SK-N-SH treated with all-trans-retinoic acid at 6 μM for 48 hours (cell line): ENCODE data around the gene UBB.

Experiments used
- ATAC-seq: fragments of 200-7000 bp; cut with Tn5 transposase; 3 replicates; pipeline ENCODE4 v1.9.1; 2020; ENCODE audit warnings: mild to moderate bottlenecking, moderate library complexity
- ARNTL ChIP-seq: fragments of 450-650 bp; formaldehyde crosslinking; IDR thresholded peaks from 2 replicates; pipeline ENCODE4 v1.5.0; 2020; ENCODE audit warnings: low read depth, mild to moderate bottlenecking, moderate library complexity, borderline replicate concordance
- ESRRG ChIP-seq: fragments of 250-450 bp; sonication (Bioruptor Pico); IDR thresholded peaks from 2 replicates; pipeline ENCODE4 v1.6.1; 2021; ENCODE audit warnings: mild to moderate bottlenecking
- GLIS3 ChIP-seq: fragments of 250-450 bp; sonication (Bioruptor Pico); IDR thresholded peaks from 2 replicates; pipeline ENCODE4 v1.5.0; 2020; ENCODE audit warnings: mild to moderate bottlenecking, moderate library complexity
- PPARA ChIP-seq: fragments of 250-450 bp; sonication (Bioruptor Pico); IDR thresholded peaks from 2 replicates; pipeline ENCODE4 v1.5.0; 2020; ENCODE audit warnings: mild to moderate bottlenecking, borderline replicate concordance
- SNAI2 ChIP-seq: fragments of 250-450 bp; sonication (Bioruptor Pico); IDR thresholded peaks from 2 replicates; pipeline ENCODE4 v1.5.0; 2020; ENCODE audit warnings: mild to moderate bottlenecking, moderate library complexity
- TCF4 ChIP-seq: fragments of 250-450 bp; sonication (Bioruptor Pico); IDR thresholded peaks from 2 replicates; pipeline ENCODE4 v1.8.0; 2021; ENCODE audit warnings: mild to moderate bottlenecking, moderate library complexity, borderline replicate concordance
- ZC3H10 ChIP-seq: fragments of 250-450 bp; sonication (Bioruptor Pico); IDR thresholded peaks from 2 replicates; pipeline ENCODE4 v1.5.1; 2021; ENCODE audit warnings: mild to moderate bottlenecking, moderate library complexity
- ZFP3 ChIP-seq: fragments of 250-450 bp; sonication (Bioruptor Pico); IDR thresholded peaks from 2 replicates; pipeline ENCODE4 v1.5.0; 2020; ENCODE audit warnings: mild to moderate bottlenecking, moderate library complexity
- ZFP30 ChIP-seq: fragments of 450-650 bp; formaldehyde crosslinking; IDR thresholded peaks from 2 replicates; pipeline ENCODE4 v1.5.0; 2022; ENCODE audit warnings: mild to moderate bottlenecking, moderate library complexity
- ZNF565 ChIP-seq: fragments of 450-650 bp; formaldehyde crosslinking; conservative IDR thresholded peaks from 2 replicates; pipeline ENCODE4 v1.5.0; 2020; ENCODE audit warnings: low read depth, mild to moderate bottlenecking, moderate library complexity
- ZNF70 ChIP-seq: fragments of 450-650 bp; formaldehyde crosslinking; IDR thresholded peaks from 2 replicates; pipeline ENCODE4 v1.5.0; 2020; ENCODE audit warnings: mild to moderate bottlenecking, moderate library complexity
- ZNF8 ChIP-seq: fragments of 450-650 bp; formaldehyde crosslinking; IDR thresholded peaks from 2 replicates; pipeline ENCODE4 v1.5.0; 2020; ENCODE audit warnings: mild to moderate bottlenecking, moderate library complexity
- TF ChIP-seq, protein P1 (sequence below): fragments of 250-450 bp; sonication (Bioruptor Pico); IDR thresholded peaks from 2 replicates; pipeline ENCODE4 v1.5.1; 2021; ENCODE audit warnings: mild to moderate bottlenecking, moderate library complexity
- TF ChIP-seq, protein P2 (sequence below): fragments of 250-450 bp; sonication (Bioruptor Pico); IDR thresholded peaks from 2 replicates; pipeline ENCODE4 v1.8.0; 2020; ENCODE audit warnings: mild to moderate bottlenecking, moderate library complexity, borderline replicate concordance
- TF ChIP-seq, protein P3 (sequence below): fragments of 250-450 bp; sonication (Bioruptor Pico); IDR thresholded peaks from 2 replicates; pipeline ENCODE4 v1.5.0; 2020; ENCODE audit warnings: mild to moderate bottlenecking, moderate library complexity
- TF ChIP-seq, protein P4 (sequence below): fragments of 250-450 bp; sonication (Bioruptor Pico); IDR thresholded peaks from 2 replicates; pipeline ENCODE4 v1.8.0; 2021; ENCODE audit warnings: low read depth, mild to moderate bottlenecking, moderate library complexity, borderline replicate concordance
- TF ChIP-seq, protein P5 (sequence below): fragments of 250-450 bp; sonication (Bioruptor Pico); IDR thresholded peaks from 2 replicates; pipeline ENCODE4 v1.5.1; 2020; ENCODE audit warnings: low read depth, mild to moderate bottlenecking, moderate library complexity

UBB gene

DNA sequence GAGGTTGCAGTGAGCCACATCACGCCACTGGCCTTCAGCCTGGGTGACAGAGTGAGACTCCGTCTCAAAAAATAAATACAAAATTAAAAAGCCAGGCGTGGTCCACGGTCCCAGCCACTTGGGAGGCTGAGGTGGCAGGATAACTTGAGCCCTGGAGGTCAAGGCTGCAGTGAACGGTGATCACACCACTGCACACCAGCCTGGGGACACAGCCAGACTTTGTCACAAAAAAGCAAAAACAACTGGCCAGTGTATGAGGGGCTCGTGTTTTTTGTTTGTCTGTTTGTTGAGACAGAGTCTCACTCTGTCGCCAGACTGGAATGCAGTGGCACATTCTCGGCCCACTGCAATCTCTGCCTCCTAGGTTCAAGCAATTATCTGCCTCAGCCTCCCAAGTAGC, 1.2 kb upstream of the UBB start:
- no peak for ATAC-seq
- TF ChIP-seq ARNTL (CRISPR knock-in tag), result no peak
- no peak for TF ChIP-seq ZNF8 (CRISPR knock-in tag)
- TF ChIP-seq ZFP3 (CRISPR knock-in tag), result no peak
- no peak for TF ChIP-seq ESRRG
- TF ChIP-seq, all 23 proteins: peak for 0

DNA sequence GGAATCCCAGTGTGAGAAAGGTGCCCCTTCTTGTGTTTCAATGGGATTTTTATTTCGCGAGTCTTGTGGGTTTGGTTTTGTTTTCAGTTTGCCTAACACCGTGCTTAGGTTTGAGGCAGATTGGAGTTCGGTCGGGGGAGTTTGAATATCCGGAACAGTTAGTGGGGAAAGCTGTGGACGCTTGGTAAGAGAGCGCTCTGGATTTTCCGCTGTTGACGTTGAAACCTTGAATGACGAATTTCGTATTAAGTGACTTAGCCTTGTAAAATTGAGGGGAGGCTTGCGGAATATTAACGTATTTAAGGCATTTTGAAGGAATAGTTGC, 567 bp downstream of the UBB start:
- ATAC-seq, result peak; percentile 2; the same call in 1 of the 3 replicates
- TF ChIP-seq ARNTL (CRISPR knock-in tag), result no peak
- TF ChIP-seq, protein P1, sequence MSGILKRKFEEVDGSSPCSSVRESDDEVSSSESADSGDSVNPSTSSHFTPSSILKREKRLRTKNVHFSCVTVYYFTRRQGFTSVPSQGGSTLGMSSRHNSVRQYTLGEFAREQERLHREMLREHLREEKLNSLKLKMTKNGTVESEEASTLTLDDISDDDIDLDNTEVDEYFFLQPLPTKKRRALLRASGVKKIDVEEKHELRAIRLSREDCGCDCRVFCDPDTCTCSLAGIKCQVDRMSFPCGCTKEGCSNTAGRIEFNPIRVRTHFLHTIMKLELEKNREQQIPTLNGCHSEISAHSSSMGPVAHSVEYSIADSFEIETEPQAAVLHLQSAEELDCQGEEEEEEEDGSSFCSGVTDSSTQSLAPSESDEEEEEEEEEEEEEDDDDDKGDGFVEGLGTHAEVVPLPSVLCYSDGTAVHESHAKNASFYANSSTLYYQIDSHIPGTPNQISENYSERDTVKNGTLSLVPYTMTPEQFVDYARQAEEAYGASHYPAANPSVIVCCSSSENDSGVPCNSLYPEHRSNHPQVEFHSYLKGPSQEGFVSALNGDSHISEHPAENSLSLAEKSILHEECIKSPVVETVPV, result no peak
- no peak for TF ChIP-seq ZNF565
- no peak for TF ChIP-seq PPARA (CRISPR knock-in tag)
- TF ChIP-seq, protein P2, sequence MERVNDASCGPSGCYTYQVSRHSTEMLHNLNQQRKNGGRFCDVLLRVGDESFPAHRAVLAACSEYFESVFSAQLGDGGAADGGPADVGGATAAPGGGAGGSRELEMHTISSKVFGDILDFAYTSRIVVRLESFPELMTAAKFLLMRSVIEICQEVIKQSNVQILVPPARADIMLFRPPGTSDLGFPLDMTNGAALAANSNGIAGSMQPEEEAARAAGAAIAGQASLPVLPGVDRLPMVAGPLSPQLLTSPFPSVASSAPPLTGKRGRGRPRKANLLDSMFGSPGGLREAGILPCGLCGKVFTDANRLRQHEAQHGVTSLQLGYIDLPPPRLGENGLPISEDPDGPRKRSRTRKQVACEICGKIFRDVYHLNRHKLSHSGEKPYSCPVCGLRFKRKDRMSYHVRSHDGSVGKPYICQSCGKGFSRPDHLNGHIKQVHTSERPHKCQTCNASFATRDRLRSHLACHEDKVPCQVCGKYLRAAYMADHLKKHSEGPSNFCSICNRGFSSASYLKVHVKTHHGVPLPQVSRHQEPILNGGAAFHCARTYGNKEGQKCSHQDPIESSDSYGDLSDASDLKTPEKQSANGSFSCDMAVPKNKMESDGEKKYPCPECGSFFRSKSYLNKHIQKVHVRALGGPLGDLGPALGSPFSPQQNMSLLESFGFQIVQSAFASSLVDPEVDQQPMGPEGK, result no peak
- TF ChIP-seq SNAI2 (CRISPR knock-in tag), result no peak
- no peak for TF ChIP-seq ZC3H10 (CRISPR knock-in tag)
- no peak for TF ChIP-seq ZNF8 (CRISPR knock-in tag)
- TF ChIP-seq TCF4 (CRISPR knock-in tag), result no peak
- TF ChIP-seq, protein P3, sequence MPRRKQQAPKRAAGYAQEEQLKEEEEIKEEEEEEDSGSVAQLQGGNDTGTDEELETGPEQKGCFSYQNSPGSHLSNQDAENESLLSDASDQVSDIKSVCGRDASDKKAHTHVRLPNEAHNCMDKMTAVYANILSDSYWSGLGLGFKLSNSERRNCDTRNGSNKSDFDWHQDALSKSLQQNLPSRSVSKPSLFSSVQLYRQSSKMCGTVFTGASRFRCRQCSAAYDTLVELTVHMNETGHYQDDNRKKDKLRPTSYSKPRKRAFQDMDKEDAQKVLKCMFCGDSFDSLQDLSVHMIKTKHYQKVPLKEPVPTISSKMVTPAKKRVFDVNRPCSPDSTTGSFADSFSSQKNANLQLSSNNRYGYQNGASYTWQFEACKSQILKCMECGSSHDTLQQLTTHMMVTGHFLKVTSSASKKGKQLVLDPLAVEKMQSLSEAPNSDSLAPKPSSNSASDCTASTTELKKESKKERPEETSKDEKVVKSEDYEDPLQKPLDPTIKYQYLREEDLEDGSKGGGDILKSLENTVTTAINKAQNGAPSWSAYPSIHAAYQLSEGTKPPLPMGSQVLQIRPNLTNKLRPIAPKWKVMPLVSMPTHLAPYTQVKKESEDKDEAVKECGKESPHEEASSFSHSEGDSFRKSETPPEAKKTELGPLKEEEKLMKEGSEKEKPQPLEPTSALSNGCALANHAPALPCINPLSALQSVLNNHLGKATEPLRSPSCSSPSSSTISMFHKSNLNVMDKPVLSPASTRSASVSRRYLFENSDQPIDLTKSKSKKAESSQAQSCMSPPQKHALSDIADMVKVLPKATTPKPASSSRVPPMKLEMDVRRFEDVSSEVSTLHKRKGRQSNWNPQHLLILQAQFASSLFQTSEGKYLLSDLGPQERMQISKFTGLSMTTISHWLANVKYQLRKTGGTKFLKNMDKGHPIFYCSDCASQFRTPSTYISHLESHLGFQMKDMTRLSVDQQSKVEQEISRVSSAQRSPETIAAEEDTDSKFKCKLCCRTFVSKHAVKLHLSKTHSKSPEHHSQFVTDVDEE (CRISPR knock-in tag), result no peak
- TF ChIP-seq, protein P4, sequence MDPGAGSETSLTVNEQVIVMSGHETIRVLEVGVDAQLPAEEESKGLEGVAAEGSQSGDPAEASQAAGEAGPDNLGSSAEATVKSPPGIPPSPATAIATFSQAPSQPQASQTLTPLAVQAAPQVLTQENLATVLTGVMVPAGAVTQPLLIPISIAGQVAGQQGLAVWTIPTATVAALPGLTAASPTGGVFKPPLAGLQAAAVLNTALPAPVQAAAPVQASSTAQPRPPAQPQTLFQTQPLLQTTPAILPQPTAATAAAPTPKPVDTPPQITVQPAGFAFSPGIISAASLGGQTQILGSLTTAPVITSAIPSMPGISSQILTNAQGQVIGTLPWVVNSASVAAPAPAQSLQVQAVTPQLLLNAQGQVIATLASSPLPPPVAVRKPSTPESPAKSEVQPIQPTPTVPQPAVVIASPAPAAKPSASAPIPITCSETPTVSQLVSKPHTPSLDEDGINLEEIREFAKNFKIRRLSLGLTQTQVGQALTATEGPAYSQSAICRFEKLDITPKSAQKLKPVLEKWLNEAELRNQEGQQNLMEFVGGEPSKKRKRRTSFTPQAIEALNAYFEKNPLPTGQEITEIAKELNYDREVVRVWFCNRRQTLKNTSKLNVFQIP (CRISPR knock-in tag), result no peak
- TF ChIP-seq ZFP30, result no peak
- TF ChIP-seq, all 23 proteins: peak for 0

DNA sequence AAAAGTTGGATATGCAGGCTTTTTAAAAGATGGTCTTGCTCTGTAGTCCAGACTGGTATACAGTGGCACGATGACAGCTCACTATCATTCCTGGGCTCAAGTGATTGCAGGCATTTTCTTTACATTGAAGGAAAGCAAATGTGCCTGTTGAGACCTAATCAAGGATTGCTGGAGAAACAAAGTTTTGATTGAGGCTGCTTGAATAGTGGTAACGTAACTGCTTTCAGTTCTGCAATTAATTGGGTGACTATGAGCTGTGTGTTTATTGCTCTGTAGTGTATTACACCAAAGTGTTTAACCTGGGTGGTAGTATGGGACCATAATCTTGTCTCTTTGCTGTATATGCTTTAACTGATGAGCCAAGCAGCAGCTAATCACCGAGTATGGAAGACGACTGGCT, 2.3 kb downstream of the UBB start:
- TF ChIP-seq ZNF8 (CRISPR knock-in tag) (no peak), ZFP30 (no peak), ZNF70 (CRISPR knock-in tag) (no peak), ZC3H10 (CRISPR knock-in tag) (no peak), ESRRG (no peak)
- TF ChIP-seq, protein P2, result no peak
- TF ChIP-seq, protein P1, result no peak
- ATAC-seq, result no peak

DNA sequence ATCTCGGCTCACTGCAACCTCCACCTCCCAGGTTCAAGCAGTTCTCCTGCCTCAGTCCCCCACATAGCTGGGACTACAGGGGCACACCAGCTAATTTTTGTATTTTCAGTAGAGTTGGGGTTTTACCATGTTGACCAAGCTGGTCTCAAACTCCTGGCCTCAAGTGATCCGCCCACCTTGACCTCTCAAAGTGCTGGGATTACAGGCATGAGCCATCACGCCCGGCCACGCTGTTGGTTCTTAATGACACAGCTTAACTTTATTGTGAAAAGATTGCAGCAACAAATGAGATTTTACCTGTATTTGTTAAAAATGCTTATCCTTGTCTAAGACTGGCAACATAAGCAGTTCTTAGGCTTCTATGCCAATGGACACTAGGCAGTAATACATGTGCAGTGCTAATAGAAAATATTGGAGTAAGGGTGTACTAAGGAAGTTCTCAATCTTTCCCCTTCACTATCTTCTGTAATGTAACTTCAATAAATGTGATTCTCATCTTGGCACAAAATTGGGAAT, 2.9 kb downstream of the UBB start:
- TF ChIP-seq, protein P5, sequence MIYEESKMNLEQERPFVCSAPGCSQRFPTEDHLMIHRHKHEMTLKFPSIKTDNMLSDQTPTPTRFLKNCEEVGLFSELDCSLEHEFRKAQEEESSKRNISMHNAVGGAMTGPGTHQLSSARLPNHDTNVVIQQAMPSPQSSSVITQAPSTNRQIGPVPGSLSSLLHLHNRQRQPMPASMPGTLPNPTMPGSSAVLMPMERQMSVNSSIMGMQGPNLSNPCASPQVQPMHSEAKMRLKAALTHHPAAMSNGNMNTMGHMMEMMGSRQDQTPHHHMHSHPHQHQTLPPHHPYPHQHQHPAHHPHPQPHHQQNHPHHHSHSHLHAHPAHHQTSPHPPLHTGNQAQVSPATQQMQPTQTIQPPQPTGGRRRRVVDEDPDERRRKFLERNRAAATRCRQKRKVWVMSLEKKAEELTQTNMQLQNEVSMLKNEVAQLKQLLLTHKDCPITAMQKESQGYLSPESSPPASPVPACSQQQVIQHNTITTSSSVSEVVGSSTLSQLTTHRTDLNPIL (CRISPR knock-in tag), result no peak
- TF ChIP-seq GLIS3 (CRISPR knock-in tag) (no peak), PPARA (CRISPR knock-in tag) (no peak)
- ATAC-seq, result no peak
